ENCODE results near the gene LTBP2.

LTBP2 gene

DNA sequence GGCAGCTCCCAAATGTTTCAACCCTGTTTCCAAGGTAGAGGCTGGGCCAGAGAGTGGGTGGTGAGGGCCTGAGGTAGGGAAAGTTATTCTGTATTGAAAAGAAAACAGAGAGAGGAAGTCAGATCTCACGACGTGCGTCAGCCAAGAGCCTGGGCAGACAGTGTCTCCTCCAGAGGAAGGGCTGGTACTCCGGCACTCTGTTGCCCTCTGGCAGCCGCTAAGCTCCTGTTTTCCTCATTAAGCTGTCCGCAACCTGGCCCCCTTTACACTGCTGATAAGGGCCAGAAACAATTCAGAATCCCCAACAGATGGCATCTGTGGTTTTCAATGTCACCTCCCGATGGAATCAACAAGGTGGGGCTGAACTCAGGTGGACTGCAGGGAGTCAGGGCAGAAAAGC lies 26.0 kb upstream of the LTBP2 start:
- DNase-seq (ENCODE audit: low read depth): no peak

DNA sequence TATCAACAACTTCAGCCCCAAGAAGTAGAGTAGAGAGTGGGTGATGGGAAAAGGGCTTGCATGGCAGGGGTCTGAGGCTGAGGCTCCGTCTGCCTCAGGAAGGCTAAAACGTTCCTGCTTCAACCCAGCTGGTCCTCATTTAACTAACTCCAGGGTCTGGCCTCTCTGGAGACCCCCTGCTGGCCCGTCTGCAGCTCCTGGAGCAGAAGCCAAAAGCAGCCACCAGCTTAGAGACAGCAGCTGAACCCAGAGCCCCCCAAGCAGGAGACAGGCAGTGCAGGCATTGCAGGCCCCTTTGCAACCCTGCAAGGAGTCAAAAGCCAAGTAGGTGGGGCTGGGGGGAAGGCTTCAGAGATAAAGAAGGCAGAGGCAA lies 25.1 kb upstream of the LTBP2 start:
- no peak for DNase-seq (ENCODE audit: low read depth)

- no peak for DNase-seq (ENCODE audit: low read depth)
These were observed 24.6 kb upstream of the LTBP2 start for GRCh38 chr14:74636424-74637177.

DNA sequence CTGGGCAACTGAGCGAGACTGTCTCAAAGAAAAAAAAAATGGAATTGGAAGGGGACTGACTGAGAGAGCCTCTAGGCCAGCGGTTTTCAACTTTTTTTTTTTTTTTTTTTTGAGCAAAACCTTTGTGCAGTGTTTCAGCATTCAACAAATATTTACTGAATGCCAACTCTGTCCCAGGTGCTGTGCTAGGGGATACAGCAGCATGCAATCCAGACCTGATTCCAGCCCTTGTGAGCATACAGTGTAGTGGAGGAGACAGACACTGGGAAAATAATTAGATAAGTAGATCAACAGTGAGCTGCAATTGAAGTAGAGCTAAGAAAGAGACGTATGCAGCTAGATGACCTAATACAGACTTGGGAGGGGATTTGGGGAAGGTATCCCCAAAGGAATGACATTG lies 23.8 kb upstream of the LTBP2 start:
- no peak for DNase-seq (ENCODE audit: low read depth)

GRCh38 chr14:74634964-74635363 lies 22.9 kb upstream of the LTBP2 start:
- DNase-seq (ENCODE audit: low read depth): no peak

GRCh38 chr14:74634481-74634880 lies 22.4 kb upstream of the LTBP2 start:
- DNase-seq (ENCODE audit: low read depth): no peak

DNA sequence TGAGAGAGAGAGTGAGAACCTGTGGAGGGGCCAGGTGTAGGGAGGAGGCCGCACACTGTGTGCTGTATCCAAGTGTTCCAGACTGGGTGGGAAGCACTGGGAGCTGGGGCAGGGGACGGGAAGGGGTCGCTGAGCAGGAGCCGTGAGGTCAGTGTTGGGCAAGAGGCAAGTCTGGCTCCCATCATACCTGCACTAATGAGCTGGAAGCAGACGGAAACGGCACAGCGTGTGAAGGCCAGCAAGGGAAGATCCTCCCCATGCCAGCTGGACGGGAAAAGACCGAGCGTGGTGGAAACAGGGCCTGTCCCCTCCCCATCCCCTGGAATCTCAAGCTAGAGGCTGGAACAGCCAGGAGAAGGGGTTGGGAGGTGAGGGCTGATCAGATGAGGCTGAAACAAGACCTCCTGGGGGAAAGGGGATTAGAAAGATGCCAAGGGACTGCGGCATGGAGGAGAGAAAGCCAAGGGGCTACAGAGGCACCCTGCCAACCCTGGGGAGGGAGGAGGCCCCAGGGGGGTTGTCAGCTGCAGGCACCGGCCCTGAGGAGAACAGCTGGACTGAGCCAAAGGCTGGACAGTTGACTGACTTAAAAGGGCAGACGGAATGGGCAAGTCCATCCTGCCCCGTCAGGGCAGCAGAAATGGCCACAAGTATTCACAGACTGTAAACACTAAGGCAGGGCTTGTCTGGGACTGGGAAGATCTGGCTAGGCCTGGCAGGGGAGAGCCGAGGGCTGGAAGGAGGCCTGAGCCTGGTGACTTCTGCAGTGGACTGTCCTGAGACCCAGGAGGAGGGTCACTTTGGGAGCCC lies 19.0 kb upstream of the LTBP2 start:
- no peak for DNase-seq (ENCODE audit: low read depth)

DNA sequence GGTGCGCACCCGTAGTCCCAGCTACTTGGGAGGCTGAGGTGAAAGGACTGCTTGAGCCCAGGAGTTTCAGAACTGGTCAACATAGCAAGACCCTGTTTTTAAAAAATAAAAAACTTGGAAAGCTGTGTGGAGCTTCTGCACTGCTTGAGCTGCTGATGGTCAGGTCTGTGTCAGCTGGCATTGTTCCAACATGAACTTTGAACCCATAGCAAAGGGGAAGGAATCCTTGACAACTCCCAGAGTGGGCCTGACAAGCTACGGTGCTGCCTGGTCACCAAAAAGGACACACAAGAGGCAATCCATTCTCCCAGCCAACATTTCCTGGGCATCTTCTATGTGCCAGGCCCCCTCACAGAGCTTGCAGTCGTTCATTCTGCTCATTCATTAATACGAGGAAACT lies 16.4 kb upstream of the LTBP2 start:
- DNase-seq (ENCODE audit: low read depth): no peak

DNA sequence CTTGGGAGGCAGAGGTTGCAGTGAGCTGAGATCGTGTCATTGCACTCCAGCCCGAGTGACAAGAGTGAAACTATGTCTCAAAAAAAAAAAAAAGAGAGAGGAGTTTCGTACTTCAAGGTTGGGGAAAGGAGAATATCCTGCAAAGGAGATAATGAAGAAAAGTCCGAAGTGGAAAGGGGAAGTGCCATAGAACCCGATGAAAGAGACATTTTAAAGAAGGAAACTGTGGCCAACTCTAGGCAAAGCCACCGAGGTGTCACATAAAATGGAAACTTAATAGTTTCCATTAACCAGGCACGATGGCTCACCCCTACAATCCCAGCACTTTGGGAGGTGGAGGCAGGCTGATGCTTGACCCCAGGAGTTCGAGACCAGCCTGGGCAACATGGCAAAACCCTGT lies 15.0 kb upstream of the LTBP2 start:
- no peak for DNase-seq (ENCODE audit: low read depth)

GRCh38 chr14:74622257-74622656 lies 10.2 kb upstream of the LTBP2 start:
- no peak for DNase-seq (ENCODE audit: low read depth)

DNA sequence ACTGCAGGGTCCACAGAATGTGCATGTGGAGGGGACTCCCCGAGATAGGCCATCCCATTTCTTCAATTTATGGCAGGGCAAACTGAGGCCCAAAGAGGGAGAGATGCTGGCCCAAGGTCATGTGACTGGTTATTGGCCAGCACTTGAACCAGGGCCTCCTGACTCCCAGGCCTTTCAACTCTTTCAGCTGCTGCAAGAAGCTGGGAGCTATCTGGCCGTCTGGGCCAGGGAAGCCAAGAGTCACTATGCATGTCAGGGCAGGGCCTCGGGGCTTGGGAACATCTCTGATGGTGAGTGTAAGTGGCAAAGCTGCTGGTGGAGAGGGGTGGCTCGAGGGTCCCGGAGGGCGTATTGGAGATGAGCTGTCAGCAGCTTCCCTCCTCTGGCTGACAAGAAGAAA lies 9.5 kb upstream of the LTBP2 start:
- DNase-seq (ENCODE audit: low read depth): no peak

GRCh38 chr14:74620923-74621322 lies 8.9 kb upstream of the LTBP2 start:
- no peak for DNase-seq (ENCODE audit: low read depth)

- DNase-seq (ENCODE audit: low read depth): no peak
These were observed 8.5 kb upstream of the LTBP2 start for GRCh38 chr14:74620497-74620921.

- DNase-seq (ENCODE audit: low read depth): no peak
These were observed 7.7 kb upstream of the LTBP2 start for GRCh38 chr14:74619672-74620131.

DNA sequence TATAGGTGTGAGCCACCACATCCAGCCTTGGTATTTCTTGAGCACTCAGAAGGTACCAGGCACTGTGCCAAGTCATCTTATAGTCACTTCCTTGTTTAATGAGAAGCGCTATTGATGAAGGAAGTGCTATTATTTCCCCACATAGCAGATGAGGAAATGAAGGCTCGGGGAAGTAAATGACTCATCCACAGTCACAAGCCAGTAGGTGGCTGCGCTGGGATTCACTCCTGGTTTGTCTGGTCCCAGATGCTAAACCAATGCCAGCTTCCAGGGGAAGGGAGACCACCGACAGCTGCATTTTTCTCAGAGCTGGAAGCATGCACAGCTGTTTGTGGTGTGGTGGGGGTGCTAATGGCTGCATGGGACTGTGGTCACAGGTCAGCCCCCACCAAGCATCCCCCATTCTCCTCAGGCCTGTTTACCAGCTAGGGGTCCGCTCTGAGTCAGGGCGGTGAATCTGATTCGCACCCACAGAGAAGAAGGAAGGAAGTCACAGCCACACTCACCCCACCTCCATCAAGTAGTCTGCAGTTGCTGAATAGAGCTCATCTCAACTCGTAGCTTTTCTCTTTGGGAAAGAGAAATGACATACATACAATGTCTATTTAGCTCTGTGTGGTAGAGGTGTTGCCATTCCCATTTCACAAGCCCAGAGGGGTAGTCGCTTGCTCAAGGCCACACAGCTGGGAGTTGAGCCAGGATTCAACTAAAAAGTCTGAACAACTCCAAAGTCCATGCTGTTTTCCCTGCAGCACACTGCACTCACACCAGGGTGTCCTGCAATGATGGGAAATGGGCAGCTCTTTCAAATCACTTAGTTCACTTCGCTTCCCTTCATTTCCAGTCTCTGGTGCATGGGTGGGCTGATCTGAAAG lies 6.3 kb upstream of the LTBP2 start:
- peak; percentile 46 for DNase-seq (ENCODE audit: low read depth)

DNA sequence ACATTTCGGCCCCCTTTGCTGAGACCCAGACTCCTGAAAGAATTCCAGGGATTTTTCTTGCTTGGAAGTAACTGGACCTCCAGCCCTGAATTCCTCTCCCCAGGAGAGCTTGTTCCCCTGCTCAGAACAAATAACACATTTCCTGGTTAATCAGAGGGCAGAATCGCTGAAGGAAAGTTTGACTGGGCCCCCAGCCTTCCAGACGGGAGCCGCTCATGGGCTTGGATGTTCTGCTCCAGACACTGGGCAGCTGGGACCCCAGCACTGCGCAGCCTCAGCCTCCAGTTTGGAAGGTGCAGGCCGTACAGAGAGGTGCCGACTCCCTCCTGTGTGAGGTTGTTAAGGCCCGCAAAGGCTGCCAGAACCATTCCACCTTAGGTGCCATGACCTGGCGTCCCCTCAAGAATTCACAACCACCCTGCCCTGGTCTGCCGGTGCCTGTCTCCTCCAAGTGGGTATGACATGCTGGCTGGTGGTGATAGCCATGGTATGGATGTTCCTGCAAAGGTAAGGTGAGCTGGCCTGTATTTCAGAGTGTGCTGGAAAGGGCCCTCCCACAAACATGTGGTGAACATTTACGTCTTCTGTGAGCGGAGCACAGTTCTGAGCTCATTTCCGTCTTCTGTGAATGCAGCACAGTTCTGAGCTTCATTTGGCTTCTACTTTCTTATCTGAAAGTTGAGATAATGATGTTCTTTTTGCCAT lies 5.1 kb upstream of the LTBP2 start:
- DNase-seq (ENCODE audit: low read depth): no peak

- no peak for DNase-seq (ENCODE audit: low read depth)
These were observed 4.5 kb upstream of the LTBP2 start for GRCh38 chr14:74616507-74616906.

GRCh38 chr14:74615735-74616134 lies 3.7 kb upstream of the LTBP2 start:
- DNase-seq (ENCODE audit: low read depth): no peak

DNA sequence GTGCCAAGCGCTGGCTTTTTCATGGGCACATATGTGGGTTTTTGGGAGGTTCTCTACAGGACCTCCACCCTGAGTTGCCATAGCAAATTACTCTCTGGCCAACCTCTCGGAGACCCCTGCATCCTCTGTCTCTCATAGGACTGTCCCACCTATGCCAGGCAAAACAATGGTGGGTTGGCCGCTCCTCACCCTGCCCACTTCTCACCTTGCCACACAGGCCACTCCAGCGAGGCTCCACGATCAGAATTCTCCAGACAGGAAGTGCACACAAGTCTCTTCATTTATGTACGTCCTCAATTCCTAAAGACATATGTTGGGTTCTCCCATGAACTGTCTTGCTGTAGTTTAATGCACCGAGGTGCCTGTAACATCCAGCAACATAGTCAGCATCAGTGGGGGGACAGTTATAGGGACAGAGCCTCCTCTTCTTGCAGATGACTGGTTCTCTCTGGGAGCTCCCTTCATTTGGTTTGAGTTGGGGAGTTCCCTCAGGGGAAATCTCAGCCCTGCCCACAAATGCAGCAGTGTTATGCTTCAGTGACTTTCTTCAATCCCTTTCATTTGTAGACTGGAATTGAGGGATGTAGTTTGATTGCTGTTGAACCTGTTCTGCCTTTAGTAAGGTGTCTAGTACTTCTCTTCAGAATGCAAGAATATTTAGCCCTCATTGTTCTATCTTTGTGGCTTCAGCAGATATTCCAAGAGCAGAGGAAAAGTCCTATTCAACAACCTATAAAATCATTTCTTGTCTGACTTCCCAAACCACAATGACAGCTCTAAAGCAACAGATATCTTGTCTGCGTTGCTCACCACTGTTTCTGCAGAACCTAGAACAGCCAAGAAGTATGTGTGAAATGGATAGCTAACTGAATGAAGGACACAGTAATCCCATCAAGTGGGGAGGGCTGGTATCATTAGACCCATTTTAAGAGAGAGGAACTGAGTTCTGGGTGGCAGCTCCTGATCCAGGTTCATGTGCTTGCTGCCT lies 2.8 kb upstream of the LTBP2 start:
- no peak for DNase-seq (ENCODE audit: low read depth)

DNA sequence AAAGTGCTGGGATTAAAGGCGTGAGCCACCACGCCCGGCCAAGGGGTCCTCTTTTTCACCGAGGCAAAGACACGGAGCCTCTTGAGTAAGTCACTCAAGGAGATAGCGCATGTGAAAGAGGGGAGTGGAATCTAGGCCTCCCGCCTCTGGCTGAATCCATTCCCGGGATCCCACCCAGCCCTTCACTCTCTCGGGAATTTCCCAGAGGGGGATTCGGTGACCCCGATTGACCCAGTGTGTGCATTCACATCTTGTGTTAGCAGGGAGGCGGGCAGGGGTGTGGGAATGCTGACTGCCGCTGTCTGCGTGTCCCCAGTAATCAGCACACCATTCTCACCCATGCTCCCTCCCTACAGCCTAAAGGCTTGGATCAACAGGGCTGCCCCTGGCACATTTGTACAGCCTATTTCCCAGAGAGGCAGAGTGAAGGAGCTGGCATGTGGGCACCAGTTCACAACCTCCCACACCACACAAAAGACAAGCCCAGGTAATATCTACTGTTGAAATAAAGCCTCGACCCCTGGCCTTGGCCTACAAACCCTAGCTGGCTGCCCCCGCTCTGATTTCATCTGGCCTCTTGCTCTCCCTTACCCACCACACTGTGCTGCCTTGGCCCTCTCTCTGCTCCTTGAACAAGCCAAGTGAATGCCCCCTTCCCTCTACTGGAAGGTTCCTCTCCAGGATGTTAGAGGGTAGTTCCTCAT lies 1.3 kb upstream of the LTBP2 start:
- no peak for DNase-seq (ENCODE audit: low read depth)
